Naive B cell (primary cell): ENCODE measurements around the gene BEX3. TPM values are rescaled to one million over a fixed set of nuclear protein-coding genes. Genes with fewer than 3 reads are reported as not detected.
A peak's percentile ranks its signal among the peaks of the same experiment; 100 is the strongest.
"Not testable (repeated sequence)": the region's sequence is repeated elsewhere in the genome, so short reads cannot be mapped to it uniquely, and the experiment has no call there.

Experiments
- ATAC-seq, 2 donors: fragments of 150-1000 bp; cut with Tn5 transposase; 2 replicates each; pipeline ENCODE4 v1.10.0; 2021; ENCODE audit warnings: low read depth in 2 of 2, mild to moderate bottlenecking in 2 of 2, moderate library complexity in 2 of 2
- DNase-seq: peaks from one replicate; pipeline ENCODE4 v3.0.0; 2022
- H3K27ac Mint-ChIP-seq, 6 donors: one replicate each; pipeline ENCODE4 v1.8.0; 2020 to 2022; ENCODE audit warnings: mild to moderate bottlenecking in 6 of 6, mixed read lengths in 6 of 6, moderate library complexity in 5 of 6, inconsistent platforms in 2 of 6
- H3K27me3 Mint-ChIP-seq, 3 donors: one replicate each; pipeline ENCODE4 v1.8.0; 2021 to 2022; ENCODE audit warnings: mixed read lengths in 3 of 3, mild to moderate bottlenecking in 1 of 3
- H3K36me3 Mint-ChIP-seq, 2 donors: one replicate each; pipeline ENCODE4 v1.8.0; 2020 to 2022; ENCODE audit warnings: mixed read lengths in 2 of 2, inconsistent platforms in 1 of 2, mild to moderate bottlenecking in 1 of 2
- H3K4me1 Mint-ChIP-seq, 3 donors: one replicate each; pipeline ENCODE4 v1.8.0; 2020 to 2022; ENCODE audit warnings: mixed read lengths in 3 of 3, inconsistent platforms in 1 of 3, mild to moderate bottlenecking in 1 of 3, moderate library complexity in 1 of 3
- H3K4me3 Mint-ChIP-seq, 8 donors: one replicate each; pipeline ENCODE4 v1.8.0; 2020 to 2022; ENCODE audit warnings: mild to moderate bottlenecking in 8 of 8, mixed read lengths in 8 of 8, moderate library complexity in 8 of 8, inconsistent platforms in 2 of 8
- H3K9me3 Mint-ChIP-seq, 7 donors: one replicate each; pipeline ENCODE4 v1.8.0; 2020 to 2022; ENCODE audit warnings: mixed read lengths in 7 of 7, mild to moderate bottlenecking in 5 of 7, inconsistent platforms in 2 of 7, moderate library complexity in 1 of 7
- polyA plus RNA-seq, 6 donors: library from polyadenylated mRNA; unstranded; fragments of 300-500 nt; fragmentation: Illumina TruSeq; gene quantifications; one replicate each; pipeline ENCODE4 v1.2.3, GENCODE V29; 2021; ENCODE audit warnings: low read depth in 6 of 6

BEX3 gene
- polyA plus RNA-seq, 6 donors from 2014 or later = 1.9 to 4.0 (median 2.8) TPM

DNA sequence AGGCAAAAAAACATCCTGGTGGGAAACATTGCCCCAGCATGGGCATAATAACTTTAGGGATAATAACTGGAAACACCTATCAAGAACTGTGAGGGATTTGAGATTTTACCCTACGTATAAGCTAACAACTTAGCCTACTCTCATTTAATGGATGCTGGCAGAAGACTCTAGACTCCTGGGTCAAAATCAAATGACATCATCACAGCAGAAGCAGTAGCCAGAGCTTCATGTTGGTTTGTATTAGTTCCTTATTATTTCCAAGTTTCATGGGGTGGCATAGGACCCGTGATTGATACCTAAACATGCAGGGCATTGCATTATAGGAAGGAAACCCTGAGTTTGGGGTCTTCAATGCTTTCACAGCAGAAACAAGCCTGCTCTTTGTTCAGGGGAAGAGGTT lies 15.4 kb upstream of the BEX3 start:
- no peak for DNase-seq
- Mint-ChIP-seq H3K27me3 (peaks cover 9 to 11% (median 10%) of the 10 kb centered on the region in 3 donors), H3K4me1 (peaks cover 3 to 14% (median 11%) of the 10 kb centered on the region in 3 donors), H3K36me3 (peaks cover 0 to 3% of the 10 kb centered on the region in 2 donors), H3K4me3 (no peak overlapping the region), H3K9me3 (peaks cover 0 to 2% (median 0%) of the 10 kb centered on the region in 7 donors), H3K27ac (no peak overlapping the region)
- ATAC-seq = no peak

- ATAC-seq (no peak), DNase-seq (no peak)
- Mint-ChIP-seq H3K4me3 (no peak overlapping the region), H3K9me3 (peaks cover 0 to 4% (median 0%) of the 10 kb centered on the region in 7 donors), H3K4me1 (peaks cover 0 to 7% (median 7%) of the 10 kb centered on the region in 3 donors), H3K27me3 (peaks cover 7 to 11% (median 7%) of the 10 kb centered on the region in 3 donors), H3K36me3 (peaks cover 0 to 2% of the 10 kb centered on the region in 2 donors), H3K27ac (no peak overlapping the region)
Observed at GRCh38 chrX:103361798-103362197, 14.5 kb upstream of the BEX3 start.

DNA sequence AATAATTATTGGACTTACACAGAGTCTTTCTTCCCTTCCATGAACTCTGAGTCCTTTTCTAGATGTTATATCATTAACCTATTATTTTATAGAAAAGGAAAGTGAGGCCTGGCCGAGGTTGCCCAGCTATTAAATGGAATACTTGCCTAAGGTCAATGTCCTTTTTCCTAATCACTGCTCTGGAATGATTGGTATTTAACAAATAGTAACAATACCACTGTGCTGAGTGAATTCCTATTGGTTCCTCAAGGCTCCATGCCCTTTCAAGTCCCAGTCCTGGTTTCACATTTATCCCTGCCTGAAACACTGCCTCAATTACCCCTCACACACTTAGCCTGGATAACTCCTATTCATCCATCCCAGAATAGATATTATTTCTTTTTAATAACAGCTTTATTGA lies 13.9 kb upstream of the BEX3 start:
- peaks cover 0 to 8% of the 10 kb centered on the region in 2 donors for H3K36me3 Mint-ChIP-seq
- H3K4me3 Mint-ChIP-seq = no peak overlapping the region
- no peak overlapping the region for H3K27ac Mint-ChIP-seq
- peaks cover 10 to 17% (median 14%) of the 10 kb centered on the region in 3 donors for H3K27me3 Mint-ChIP-seq
- no peak for DNase-seq
- ATAC-seq = no peak
- peaks cover 0 to 6% (median 0%) of the 10 kb centered on the region in 7 donors for H3K9me3 Mint-ChIP-seq
- H3K4me1 Mint-ChIP-seq = peaks cover 0 to 3% (median under 1%) of the 10 kb centered on the region in 3 donors

DNA sequence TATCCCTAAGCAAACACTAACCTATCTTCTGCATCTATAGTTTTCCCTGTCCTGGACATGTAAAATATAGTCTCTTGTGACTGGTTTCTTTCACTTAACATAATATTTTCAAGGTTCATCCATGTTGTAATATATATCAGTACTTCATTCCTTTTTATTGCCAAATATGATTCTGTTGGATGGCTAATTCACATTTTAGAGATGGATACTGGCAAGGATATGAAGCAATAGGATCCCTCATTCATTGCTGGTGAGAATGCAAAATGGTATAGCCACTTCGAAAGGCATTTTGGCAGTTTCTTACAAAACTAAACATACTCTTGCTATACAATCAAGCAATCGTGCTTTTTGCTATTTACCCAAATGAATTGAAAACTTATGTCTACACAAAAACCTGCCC lies 13.3 kb upstream of the BEX3 start:
- ATAC-seq (no peak), DNase-seq (no peak)
- Mint-ChIP-seq H3K4me1 (no peaks in the 10 kb centered on the region), H3K9me3 (peaks cover 0 to 6% (median 0%) of the 10 kb centered on the region in 7 donors), H3K36me3 (peaks cover 0 to 8% of the 10 kb centered on the region in 2 donors), H3K27ac (no peak overlapping the region), H3K4me3 (no peak overlapping the region), H3K27me3 (peaks cover 8 to 17% (median 14%) of the 10 kb centered on the region in 3 donors)

- no peak for ATAC-seq
- peaks cover 8 to 23% (median 17%) of the 10 kb centered on the region in 3 donors for H3K27me3 Mint-ChIP-seq
- no peak overlapping the region for H3K4me3 Mint-ChIP-seq
- H3K27ac Mint-ChIP-seq = no peak overlapping the region
- H3K9me3 Mint-ChIP-seq = peaks cover 0 to 6% (median 0%) of the 10 kb centered on the region in 7 donors
- DNase-seq = no peak
- H3K4me1 Mint-ChIP-seq = no peaks in the 10 kb centered on the region
- H3K36me3 Mint-ChIP-seq = peaks cover 0 to 8% of the 10 kb centered on the region in 2 donors
Observed at GRCh38 chrX:103367502-103367901, 8.8 kb upstream of the BEX3 start.

DNA sequence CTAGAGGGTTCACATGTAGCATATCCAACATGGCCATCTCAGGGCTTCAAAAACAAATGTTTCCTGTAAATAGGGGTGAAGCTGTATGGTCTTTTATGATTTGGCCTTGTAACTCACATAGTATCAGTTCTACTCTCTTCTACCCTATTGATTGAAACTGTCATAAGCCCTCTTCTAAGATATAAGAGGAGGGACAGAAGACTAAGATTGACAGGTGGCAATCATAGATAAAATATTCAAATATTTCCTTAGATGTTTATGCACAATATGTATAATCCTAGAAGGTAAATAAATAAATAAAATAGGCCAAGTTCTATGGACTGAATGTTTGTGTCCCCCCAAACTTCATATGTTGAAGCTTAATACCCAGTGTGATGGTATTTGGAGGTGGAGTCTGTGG lies 6.9 kb upstream of the BEX3 start:
- no peak overlapping the region for H3K27ac Mint-ChIP-seq
- H3K4me1 Mint-ChIP-seq = no peaks in the 10 kb centered on the region
- DNase-seq = no peak
- H3K36me3 Mint-ChIP-seq = peaks cover 0 to 8% of the 10 kb centered on the region in 2 donors
- H3K4me3 Mint-ChIP-seq = no peak overlapping the region
- peaks cover 8 to 23% (median 19%) of the 10 kb centered on the region in 3 donors for H3K27me3 Mint-ChIP-seq
- peaks cover 0 to 6% (median 0%) of the 10 kb centered on the region in 7 donors for H3K9me3 Mint-ChIP-seq
- ATAC-seq = no peak

DNA sequence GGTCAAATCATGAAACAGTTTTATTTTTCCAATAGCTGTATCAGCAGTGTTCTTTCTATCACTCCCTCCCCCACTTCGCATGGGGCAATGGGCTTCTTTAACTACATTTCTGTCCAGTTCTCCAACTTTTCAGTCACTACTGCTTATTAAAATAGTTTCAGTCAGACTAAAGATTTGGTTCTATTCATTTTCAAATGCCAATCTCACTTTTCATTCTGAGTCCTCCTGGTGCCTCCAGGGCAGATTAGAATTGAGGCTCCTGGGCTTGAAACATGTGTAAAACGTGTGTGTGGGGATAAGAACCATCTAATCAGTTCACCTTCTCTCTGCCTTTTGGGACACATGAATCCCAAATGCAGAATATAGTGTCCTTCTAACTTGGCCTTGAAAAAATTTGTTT lies 3.5 kb upstream of the BEX3 start:
- H3K9me3 Mint-ChIP-seq = peaks cover 0 to 3% (median 0%) of the 10 kb centered on the region in 7 donors
- peaks cover 0 to 6% of the 10 kb centered on the region in 2 donors for H3K36me3 Mint-ChIP-seq
- H3K4me3 Mint-ChIP-seq = no peak overlapping the region
- H3K27ac Mint-ChIP-seq = no peak overlapping the region
- H3K4me1 Mint-ChIP-seq = peaks cover 4 to 7% (median 6%) of the 10 kb centered on the region in 3 donors
- no peak for ATAC-seq
- H3K27me3 Mint-ChIP-seq = peaks cover 8 to 27% (median 17%) of the 10 kb centered on the region in 3 donors
- DNase-seq = no peak

- Mint-ChIP-seq H3K4me3 (no peak overlapping the region), H3K4me1 (peaks cover 4 to 7% (median 6%) of the 10 kb centered on the region in 3 donors), H3K27ac (no peak overlapping the region)
Observed at GRCh38 chrX:103373581-103373980, 2.8 kb upstream of the BEX3 start.

GRCh38 chrX:103376979-103377324 lies 614 bp downstream of the BEX3 start:
- Mint-ChIP-seq H3K4me3 (peak overlapping the region; percentile 51 to 86 (median 80)), H3K36me3 (peaks cover 0 to 6% of the 10 kb centered on the region in 2 donors), H3K27me3 (peaks cover 8 to 24% (median 17%) of the 10 kb centered on the region in 3 donors), H3K9me3 (peaks cover 0 to 4% (median 0%) of the 10 kb centered on the region in 7 donors), H3K27ac (no peak overlapping the region), H3K4me1 (peaks cover 4 to 7% (median 6%) of the 10 kb centered on the region in 3 donors)
- ATAC-seq (no peak), DNase-seq (no peak)

More at GRCh38 chrX:103373581-103373980, 2.8 kb upstream of the BEX3 start:
- ATAC-seq (no peak), DNase-seq (no peak)
- H3K36me3 Mint-ChIP-seq = peaks cover 0 to 6% of the 10 kb centered on the region in 2 donors
- peaks cover 8 to 25% (median 17%) of the 10 kb centered on the region in 3 donors for H3K27me3 Mint-ChIP-seq
- H3K9me3 Mint-ChIP-seq = peaks cover 0 to 3% (median 0%) of the 10 kb centered on the region in 7 donors

DNA sequence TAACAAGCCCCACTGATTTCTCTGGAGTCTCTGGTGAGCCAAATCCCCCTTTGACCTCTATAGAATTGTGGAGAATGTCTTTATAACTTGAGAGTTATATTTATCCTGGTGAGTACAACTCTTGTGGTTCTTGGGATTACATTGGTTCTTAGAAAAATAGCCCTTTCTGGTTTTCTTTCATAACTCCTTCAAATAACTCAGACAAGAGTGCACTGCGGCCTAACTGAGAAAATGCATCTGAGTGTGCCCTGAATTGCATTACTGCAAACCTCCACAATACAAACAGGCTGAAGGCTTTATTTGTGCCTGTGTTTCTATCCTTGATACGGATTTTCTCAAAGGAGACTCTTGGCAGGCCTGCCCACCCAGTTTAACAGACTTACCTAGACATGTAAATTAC lies 2.7 kb downstream of the BEX3 start:
- H3K27me3 Mint-ChIP-seq = peaks cover 8 to 24% (median 12%) of the 10 kb centered on the region in 3 donors
- H3K4me3 Mint-ChIP-seq = no peak overlapping the region
- H3K4me1 Mint-ChIP-seq = peaks cover 4 to 7% (median 6%) of the 10 kb centered on the region in 3 donors
- no peak for ATAC-seq
- peaks cover 0 to 6% of the 10 kb centered on the region in 2 donors for H3K36me3 Mint-ChIP-seq
- H3K9me3 Mint-ChIP-seq = peaks cover 0 to 4% (median 0%) of the 10 kb centered on the region in 7 donors
- H3K27ac Mint-ChIP-seq = no peak overlapping the region
- DNase-seq = no peak

- no peaks in the 10 kb centered on the region for H3K4me1 Mint-ChIP-seq
- peaks cover 9 to 16% (median 11%) of the 10 kb centered on the region in 3 donors for H3K27me3 Mint-ChIP-seq
- no peaks in the 10 kb centered on the region for H3K36me3 Mint-ChIP-seq
- peaks cover 0 to 2% (median 0%) of the 10 kb centered on the region in 7 donors for H3K9me3 Mint-ChIP-seq
- H3K4me3 Mint-ChIP-seq = no peak overlapping the region
- no peak overlapping the region for H3K27ac Mint-ChIP-seq
- no peak for DNase-seq
- no peak for ATAC-seq
Observed at GRCh38 chrX:103382877-103383276, 6.5 kb downstream of the BEX3 start.

DNA sequence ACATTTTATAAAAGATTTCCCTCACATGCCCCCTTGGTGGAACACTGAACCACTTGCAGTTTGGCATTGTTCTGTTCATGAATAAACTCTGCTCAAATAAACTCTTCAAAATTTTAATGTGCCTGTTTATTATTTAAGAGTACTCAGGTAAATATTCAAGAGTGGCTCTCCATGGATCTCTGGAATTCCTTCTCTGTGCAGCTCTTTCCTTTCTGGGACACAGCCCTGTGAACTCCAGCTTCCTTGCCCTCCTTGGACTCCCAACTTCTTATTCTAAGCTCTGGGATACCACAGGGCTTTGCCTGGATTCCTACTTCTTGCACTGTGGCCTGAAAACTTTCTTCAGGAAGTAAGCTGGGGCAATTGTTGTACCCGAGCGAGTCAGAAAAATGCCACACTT lies 8.3 kb downstream of the BEX3 start:
- no peak for DNase-seq
- no peak overlapping the region for H3K27ac Mint-ChIP-seq
- no peaks in the 10 kb centered on the region for H3K9me3 Mint-ChIP-seq

DNA sequence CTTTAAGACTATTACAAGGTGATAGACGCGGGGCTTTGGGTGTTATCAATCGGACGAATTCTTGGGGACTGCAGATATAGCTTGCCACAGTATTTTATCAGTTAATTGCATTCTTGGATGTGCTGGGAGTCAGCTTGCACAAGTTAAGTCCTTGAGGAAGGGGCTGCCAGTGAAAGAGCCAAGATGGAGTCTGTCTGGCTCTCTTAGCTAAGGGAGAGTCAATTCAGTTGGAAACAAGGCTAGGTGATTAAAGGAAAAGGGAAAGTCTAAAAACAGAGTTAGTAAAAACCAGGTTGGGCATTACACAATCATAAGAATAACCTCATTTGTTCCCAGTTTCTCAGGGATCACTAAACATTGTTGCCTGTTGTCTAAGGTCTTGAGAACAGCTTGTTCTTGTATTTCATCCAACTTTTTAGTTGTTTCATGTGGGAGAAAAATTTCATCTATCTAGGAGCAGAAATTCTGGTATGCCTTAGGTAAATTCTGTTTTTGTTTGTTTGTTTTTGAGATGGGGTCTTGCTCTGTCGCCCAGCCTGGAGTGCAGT lies 9.0 kb downstream of the BEX3 start:
- DNase-seq, H3K4me3 Mint-ChIP-seq, ATAC-seq, H3K9me3 Mint-ChIP-seq, H3K27ac Mint-ChIP-seq, H3K4me1 Mint-ChIP-seq, H3K36me3 Mint-ChIP-seq: not testable (repeated sequence)
- H3K27me3 Mint-ChIP-seq = peaks cover 12 to 26% (median 25%) of the 10 kb centered on the region in 3 donors

More for the DNA sequence above, 8.3 kb downstream of the BEX3 start:
- H3K4me1 Mint-ChIP-seq = no peaks in the 10 kb centered on the region
- ATAC-seq = no peak
- H3K36me3 Mint-ChIP-seq = no peaks in the 10 kb centered on the region
- no peak overlapping the region for H3K4me3 Mint-ChIP-seq
- H3K27me3 Mint-ChIP-seq = peaks cover 12 to 20% (median 18%) of the 10 kb centered on the region in 3 donors

GRCh38 chrX:103386332-103386731 lies 10.0 kb downstream of the BEX3 start:
- H3K4me1 Mint-ChIP-seq = no peaks in the 10 kb centered on the region
- DNase-seq (no peak), ATAC-seq (no peak)
- peaks cover 12 to 34% (median 31%) of the 10 kb centered on the region in 3 donors for H3K27me3 Mint-ChIP-seq
- no peaks in the 10 kb centered on the region for H3K9me3 Mint-ChIP-seq
- no peak overlapping the region for H3K27ac Mint-ChIP-seq
- H3K36me3 Mint-ChIP-seq = no peaks in the 10 kb centered on the region
- H3K4me3 Mint-ChIP-seq = no peak overlapping the region
